HAP-1 (cell line): ENCODE measurements around the gene CEP170B.
"Not testable (repeated sequence)": the region's sequence is repeated elsewhere in the genome, so short reads cannot be mapped to it uniquely, and the experiment has no call there.

Experiments
- DNase-seq, 2 experiments: peaks; one replicate each; pipeline ENCODE4 v3.0.0-alpha.2; 2016 to 2020; ENCODE audit warnings: low spot score in 2 of 2
- H3K27me3 ChIP-seq: fragments of 250-450 bp; sonication (Bioruptor Pico); 2 replicates; pipeline ENCODE4 v1.5.1; 2020; ENCODE audit warnings: low read depth, mild to moderate bottlenecking, moderate library complexity
- H3K36me3 ChIP-seq: fragments of 250-450 bp; sonication (Bioruptor Pico); replicated peaks from 2 replicates; pipeline ENCODE4 v1.5.1; 2020; ENCODE audit warnings: mild to moderate bottlenecking
- H3K4me1 ChIP-seq: fragments of 250-450 bp; sonication (Bioruptor Pico); 2 replicates; pipeline ENCODE4 v1.5.1; 2020; ENCODE audit warnings: mild to moderate bottlenecking
- H3K4me3 ChIP-seq: fragments of 250-450 bp; sonication (Bioruptor Pico); 2 replicates; pipeline ENCODE4 v1.5.1; 2020; ENCODE audit warnings: mild to moderate bottlenecking, moderate library complexity
- H3K9me3 ChIP-seq: fragments of 250-450 bp; sonication (Bioruptor Pico); 2 replicates; pipeline ENCODE4 v1.5.1; 2020; ENCODE audit warnings: mild to moderate bottlenecking, moderate library complexity
- in situ Hi-C: fragments of 300-500 bp; cut with MboI; formaldehyde crosslinking; loops from 3 replicates; pipeline ENCODE4 v1.14.3; 2020; ENCODE audit warnings: low sequenced_read_pairs, inconsistent platforms, mixed read lengths

Gene CEP170B

GRCh38 chr14:104940526-104941150 lies 75.6 kb downstream of the CEP170B start:
- Histone ChIP-seq H3K27me3 (peaks cover 39% of the 10 kb centered on the region), H3K9me3 (no peaks in the 10 kb centered on the region), H3K4me3 (no peak overlapping the region), H3K36me3 (no peaks in the 10 kb centered on the region), H3K4me1 (no peaks in the 10 kb centered on the region)
- no peak for DNase-seq
- in situ Hi-C loops, result no loop called here

- Histone ChIP-seq H3K4me1 (no peaks in the 10 kb centered on the region), H3K36me3 (no peaks in the 10 kb centered on the region), H3K27me3 (peaks cover 39% of the 10 kb centered on the region), H3K9me3 (no peaks in the 10 kb centered on the region), H3K4me3 (no peak overlapping the region)
- no peak for DNase-seq
- in situ Hi-C loops, result no loop called here
These were observed 76.7 kb downstream of the CEP170B start for GRCh38 chr14:104941508-104942365.

GRCh38 chr14:104942586-104942985 lies 77.5 kb downstream of the CEP170B start:
- Histone ChIP-seq H3K4me3 (no peak overlapping the region), H3K36me3 (no peaks in the 10 kb centered on the region), H3K27me3 (peaks cover 32% of the 10 kb centered on the region), H3K9me3 (no peaks in the 10 kb centered on the region), H3K4me1 (no peaks in the 10 kb centered on the region)
- in situ Hi-C loops, result no loop called here
- DNase-seq, result no peak

- H3K36me3 ChIP-seq, H3K9me3 ChIP-seq, H3K4me1 ChIP-seq, H3K4me3 ChIP-seq, DNase-seq, in situ Hi-C loops: not testable (repeated sequence)
- peaks cover 26% of the 10 kb centered on the region for H3K27me3 ChIP-seq
These were observed 78.3 kb downstream of the CEP170B start for GRCh38 chr14:104943216-104944015.

GRCh38 chr14:104944016-104944308 lies 78.9 kb downstream of the CEP170B start:
- H3K9me3 ChIP-seq, H3K36me3 ChIP-seq, DNase-seq, in situ Hi-C loops, H3K4me3 ChIP-seq, H3K4me1 ChIP-seq: not testable (repeated sequence)
- H3K27me3 ChIP-seq, result peaks cover 21% of the 10 kb centered on the region

- H3K36me3 ChIP-seq, H3K9me3 ChIP-seq, H3K4me1 ChIP-seq, in situ Hi-C loops, DNase-seq, H3K4me3 ChIP-seq: not testable (repeated sequence)
- H3K27me3 ChIP-seq, result peaks cover 14% of the 10 kb centered on the region
These were observed 79.6 kb downstream of the CEP170B start for GRCh38 chr14:104944436-104945205.

- H3K9me3 ChIP-seq, H3K27me3 ChIP-seq, H3K4me3 ChIP-seq, H3K36me3 ChIP-seq, DNase-seq, in situ Hi-C loops, H3K4me1 ChIP-seq: not testable (repeated sequence)
These were observed 80.2 kb downstream of the CEP170B start for GRCh38 chr14:104945266-104945665.
